GM21723 (cell line): ENCODE measurements around the gene ELMO1.

ENCODE experiments used
- ATAC-seq: cut with Tn5 transposase; IDR thresholded peaks from one replicate; pipeline ENCODE4 v1.9.1; 2021; ENCODE audit warnings: mild to moderate bottlenecking, moderate library complexity; ENCODE audit not compliant: unreplicated experiment

The ELMO1 gene

DNA sequence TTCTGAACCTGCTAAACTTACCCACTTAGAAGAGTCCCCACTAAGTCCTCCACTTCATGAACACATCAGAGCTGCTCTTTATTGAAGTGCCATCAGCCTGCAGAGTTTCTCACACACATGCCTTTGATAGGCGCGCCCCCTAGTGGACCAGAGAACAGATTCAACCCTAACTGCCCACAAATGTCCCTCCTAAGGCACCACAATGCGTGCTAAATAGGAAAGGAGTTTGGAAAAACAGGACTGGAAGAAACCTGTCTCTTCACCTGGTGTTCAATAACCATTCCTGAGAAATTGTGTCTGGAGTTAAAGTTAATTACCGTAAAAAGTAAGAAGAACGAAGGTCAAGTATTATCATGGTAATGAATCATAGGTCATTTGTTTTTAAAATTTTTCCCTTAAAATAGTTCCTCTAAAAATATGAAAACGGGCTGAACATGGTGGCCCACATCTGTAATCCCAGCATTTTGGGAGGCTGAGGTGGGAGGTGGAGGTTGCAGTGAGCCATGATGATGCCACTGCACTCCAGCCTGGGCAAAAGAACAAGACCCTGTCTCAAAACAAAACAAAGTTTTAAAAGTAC lies 249.7 kb downstream of the ELMO1 start:
- peak; percentile 71 for ATAC-seq

DNA sequence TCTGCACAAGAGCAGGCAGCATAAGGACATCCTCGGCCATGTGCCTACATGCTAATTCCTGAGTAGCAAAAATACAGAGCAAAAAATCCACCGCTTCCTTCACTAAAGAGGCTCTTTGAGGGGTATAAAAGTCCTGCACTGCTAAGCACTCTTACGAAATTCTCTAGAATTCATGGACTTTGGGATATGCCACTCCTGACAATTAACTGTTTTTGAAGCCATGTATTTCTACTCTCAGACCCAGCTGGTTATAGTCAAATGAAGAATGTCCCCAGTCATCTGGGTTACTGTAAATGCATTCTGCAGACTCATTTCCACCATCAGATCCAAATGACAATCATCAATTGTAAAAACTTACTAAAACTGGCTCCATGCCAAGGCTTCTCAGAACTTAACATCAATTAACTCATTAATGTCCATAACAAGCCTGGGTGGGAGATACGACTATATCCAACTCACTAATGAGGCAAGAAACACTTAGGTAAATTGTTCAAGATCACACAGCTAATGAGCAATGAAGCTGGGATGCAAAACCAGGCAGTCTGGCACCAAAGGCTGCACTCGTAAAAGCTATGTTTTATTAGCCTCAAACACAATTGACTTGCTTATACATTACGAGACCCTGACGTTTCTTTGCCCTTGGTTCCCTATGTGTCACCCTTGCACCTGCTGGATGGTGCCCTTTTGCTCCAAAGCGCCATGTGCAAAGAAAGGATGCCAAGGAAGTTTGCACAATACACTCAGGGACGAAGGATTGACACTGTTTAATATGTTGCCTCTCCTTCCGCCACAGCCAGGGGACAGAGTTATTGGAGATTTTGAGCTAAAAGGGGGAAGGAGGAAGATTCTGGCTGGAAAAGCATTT lies 250.4 kb downstream of the ELMO1 start:
- ATAC-seq, result no peak

GRCh38 chr7:37197108-37197507 lies 251.6 kb downstream of the ELMO1 start:
- no peak for ATAC-seq

- ATAC-seq, result no peak
Observed at GRCh38 chr7:37196676-37197075, 252.0 kb downstream of the ELMO1 start.

DNA sequence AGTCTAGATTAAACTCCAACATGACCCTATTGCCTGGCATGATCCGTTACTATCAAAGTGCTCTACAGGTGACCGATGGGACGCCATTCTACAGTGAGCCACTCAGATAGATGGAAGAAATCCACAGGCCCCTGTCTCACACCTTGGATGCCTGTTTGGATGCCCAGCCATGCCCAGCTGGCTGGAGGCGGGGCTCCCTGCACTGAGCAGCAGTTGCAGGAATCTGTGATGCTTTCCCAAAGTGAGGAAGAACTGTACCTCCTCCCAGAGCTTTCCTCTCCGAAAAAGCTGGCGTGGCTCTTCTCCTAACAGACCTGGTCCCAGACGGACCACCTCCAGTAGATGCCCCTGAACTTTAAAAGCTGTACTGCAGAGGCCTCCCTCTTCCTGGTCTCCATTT lies 253.3 kb downstream of the ELMO1 start:
- no peak for ATAC-seq

GRCh38 chr7:37194943-37195342 lies 253.7 kb downstream of the ELMO1 start:
- no peak for ATAC-seq

- ATAC-seq, result no peak
Observed at GRCh38 chr7:37193775-37194135, 254.9 kb downstream of the ELMO1 start.

DNA sequence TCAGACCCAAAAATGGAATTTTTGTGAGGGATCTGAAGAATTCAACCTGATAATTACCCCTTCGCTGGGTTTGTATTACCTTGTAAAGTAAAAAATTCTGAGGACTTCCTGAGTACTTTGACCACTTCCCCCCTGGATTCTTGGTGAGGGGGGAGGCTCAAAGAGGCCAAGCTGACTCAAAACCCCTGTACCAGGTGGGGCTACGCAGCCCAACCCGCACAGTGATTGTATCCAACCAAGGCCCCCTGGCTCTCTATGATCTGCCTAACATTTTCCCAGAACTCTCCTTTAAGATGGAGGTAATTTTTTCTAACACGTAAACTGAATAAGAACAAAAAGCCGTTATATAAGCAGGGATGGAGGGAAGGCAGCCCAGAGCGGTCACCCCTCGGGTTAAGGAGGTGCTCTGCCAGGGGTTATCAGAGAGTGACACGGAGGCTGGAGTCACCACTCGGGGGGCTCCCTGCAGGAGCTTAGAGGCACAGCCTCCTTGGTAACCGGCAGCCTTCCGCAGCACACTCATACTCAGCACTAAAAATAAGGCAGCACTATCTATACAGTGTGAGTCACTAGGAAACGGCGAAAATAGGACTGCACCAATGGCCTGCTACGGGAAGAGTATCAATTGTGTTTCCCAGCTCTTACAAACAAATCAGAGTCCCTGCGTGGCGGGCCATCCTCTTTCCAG lies 255.4 kb downstream of the ELMO1 start:
- ATAC-seq, result no peak

- ATAC-seq, result no peak
Observed at GRCh38 chr7:37191797-37192196, 256.9 kb downstream of the ELMO1 start.

- ATAC-seq, result no peak
Observed at GRCh38 chr7:37187179-37187578, 261.5 kb downstream of the ELMO1 start.

GRCh38 chr7:37186753-37187152 lies 261.9 kb downstream of the ELMO1 start:
- ATAC-seq, result no peak

DNA sequence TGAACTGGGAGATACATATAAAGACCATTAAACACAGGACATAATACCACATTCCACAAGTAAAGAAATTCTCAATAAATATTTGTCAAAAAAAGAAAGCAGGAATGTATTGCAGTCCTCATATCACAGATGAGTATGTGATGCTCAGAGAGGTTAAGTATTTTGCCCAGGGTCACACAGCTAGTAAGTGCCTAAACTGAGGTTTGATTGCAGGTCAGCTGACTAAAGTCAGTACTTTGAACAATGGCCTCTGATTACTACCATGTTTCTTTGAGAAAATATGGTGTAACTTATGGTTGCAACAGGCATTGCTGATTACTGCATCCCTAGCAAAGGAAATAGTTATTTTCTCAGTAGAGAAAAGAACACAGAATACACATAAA lies 267.1 kb downstream of the ELMO1 start:
- no peak for ATAC-seq

DNA sequence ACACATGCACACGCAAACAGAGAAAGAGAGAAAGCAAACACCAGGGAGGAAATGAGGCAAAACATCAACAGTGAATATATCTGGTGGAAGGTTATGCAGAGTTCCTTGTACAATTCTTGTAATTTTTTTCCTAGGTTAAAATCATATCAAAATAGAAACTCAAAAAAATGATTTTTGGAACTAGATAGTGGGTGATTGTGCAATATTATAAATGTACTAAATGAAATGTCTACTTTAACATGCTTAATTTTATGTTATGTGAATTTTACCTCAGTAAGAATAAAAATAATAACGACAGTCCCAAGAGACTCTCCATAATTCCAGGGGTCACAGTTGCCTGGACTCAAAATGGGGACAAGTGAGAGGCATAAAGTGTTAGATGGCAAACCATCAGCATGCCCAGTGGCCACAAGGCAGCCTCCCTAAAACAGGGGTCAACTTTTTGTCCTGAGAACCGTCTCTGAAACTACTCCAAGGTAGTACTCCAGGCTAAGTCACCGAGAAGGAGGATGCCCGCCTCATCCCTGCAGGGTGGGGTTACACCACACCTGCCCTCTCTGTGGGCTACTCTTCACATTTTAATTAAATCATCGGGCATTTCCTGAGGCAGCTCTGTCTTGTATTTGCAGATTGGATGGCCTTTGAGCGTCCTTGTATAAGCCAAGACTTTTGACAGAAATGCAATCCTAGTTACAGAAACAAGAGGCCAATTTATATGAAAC lies 267.7 kb downstream of the ELMO1 start:
- ATAC-seq, result no peak

- no peak for ATAC-seq
Observed at GRCh38 chr7:37176079-37176478, 272.6 kb downstream of the ELMO1 start.

DNA sequence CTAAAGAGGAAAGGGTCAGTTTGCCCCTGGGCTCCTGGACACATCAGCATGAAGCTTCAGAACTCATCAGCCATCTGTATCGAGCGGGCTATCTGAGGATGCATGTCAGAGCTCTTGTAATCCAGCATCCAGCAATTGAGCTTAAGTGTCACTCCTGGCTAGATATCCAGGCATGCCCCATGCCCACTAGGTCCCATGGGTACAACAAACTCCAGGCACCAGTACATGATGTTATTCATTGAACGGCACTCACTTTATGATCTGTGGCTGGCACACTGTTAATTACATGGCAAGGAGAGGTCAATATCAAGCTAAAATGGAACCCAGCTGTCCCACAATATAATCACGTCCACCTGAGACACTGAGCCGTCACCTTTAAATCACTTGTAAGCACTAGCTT lies 274.2 kb downstream of the ELMO1 start:
- ATAC-seq, result no peak

- no peak for ATAC-seq
Observed at GRCh38 chr7:37173670-37174069, 275.0 kb downstream of the ELMO1 start.

DNA sequence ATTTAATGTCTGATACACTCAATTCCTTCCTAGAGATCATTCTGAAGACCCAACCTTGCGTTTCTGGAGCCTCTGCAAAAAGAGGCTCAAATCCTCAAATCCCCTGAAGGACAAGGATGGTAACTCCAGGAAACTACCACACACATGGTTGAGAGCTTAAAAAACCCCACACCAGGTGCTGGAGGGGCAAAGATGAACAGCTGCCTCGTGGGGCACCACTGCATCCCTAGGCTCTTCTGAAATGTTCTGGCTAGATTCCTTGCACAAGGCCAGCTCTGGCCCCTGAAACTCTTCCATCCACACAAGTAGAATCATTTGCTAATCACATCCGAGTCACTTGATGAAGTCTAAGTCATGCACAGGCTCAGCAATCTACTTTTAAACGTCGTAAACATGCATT lies 286.6 kb downstream of the ELMO1 start:
- ATAC-seq, result no peak

DNA sequence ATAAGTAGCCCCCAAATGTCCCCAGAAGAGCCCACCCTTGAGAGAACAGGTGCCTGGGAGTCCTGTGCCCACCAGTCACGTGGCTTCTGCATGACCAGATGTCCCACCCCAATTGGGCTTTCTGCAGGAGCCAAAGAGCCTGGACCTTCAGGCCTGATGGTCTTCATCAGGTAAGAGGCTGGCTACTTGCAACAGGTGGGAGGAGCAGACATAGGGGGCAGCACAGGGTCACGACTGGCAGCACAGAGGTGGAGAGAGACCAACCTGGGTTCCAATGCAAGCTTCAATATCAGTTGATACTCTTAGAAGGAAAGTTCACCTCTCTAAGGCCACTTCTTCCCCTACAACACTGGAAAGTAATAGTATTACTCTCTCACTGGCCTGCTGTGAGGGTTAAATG lies 288.0 kb downstream of the ELMO1 start:
- no peak for ATAC-seq

DNA sequence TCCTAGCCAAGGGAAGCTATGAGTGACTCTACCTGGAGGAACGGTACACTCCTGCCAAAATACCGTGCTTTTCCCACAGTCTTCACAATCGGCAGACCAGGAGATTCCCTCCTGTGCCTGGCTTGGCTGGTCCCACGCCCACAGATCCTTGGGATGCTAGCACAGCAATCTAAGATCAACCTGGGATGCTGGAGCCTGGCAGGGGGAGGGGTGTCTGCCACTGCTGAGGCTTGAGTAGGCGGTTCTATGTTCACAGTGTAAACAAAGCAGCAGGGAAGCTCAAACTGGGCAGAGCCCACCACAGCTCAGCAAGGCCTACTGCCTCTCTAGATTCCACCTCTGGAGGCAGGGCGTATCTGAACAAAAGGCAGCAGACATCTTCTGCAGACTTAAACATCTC lies 295.3 kb downstream of the ELMO1 start:
- no peak for ATAC-seq

DNA sequence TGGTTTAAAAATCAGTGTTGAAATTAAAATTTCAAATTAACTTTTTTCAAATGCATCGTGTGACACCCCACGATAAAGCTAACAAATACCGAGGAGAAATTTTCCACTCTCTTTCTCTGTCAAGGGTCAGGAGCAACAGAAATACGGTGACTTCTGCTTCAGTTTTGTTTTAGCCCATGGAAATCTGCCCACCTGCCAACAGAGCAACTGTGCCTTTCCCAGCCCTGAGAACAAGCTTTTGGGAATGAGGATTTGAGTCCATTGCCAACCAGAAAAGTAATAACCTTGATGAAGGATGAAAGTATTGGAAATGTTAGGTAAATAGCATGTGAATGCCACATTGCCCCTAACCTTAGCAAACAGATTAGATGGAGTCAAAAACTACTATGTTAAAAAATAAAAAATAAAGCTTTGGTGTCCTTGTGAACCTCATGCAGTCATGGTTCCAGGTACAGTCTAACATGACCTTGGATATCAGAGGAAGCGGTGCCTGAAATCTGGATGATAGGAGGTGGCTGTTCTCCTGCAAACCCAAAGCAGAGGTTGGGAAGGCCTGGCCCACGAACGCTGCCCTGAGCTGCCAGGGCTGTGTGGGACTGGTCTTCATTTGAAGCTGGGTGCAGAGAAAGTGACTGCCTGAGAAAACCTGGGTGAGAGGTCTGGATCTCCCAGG lies 296.8 kb downstream of the ELMO1 start:
- no peak for ATAC-seq

GRCh38 chr7:37150856-37151255 lies 297.8 kb downstream of the ELMO1 start:
- no peak for ATAC-seq
